Measurements from ENCODE around the gene ANKFN1. TPM values are rescaled to one million over a fixed set of nuclear protein-coding genes. Genes with fewer than 3 reads are reported as not detected.

The ANKFN1 gene
- polyA plus RNA-seq, 1 experiment: 0.04 TPM

- ChIA-PET POLR2A (no interaction called here), CTCF (interaction anchor here (0.6 to 4.1 kb wide), 18 partner anchors 9 to 476 kb away, joined by 3 to 56 read pairs (median 3); no protein-coding TSS in a partner anchor)
- DNase-seq (ENCODE audit: low read depth, low spot score): peak; percentile 29
- TF ChIP-seq CTCF (IDR thresholded peaks at IDR 0.05; ENCODE audit: low read depth, low read length): peak; percentile 66
- Histone ChIP-seq H3K9me3 (ENCODE audit: control insufficient read depth, insufficient read depth, low read length) (no peaks in the 10 kb centered on the region), H3K4me3 (ENCODE audit: low read depth, low read length) (no peak overlapping the region), H3K27me3 (ENCODE audit: control insufficient read depth, insufficient read depth, low read length) (no peaks in the 10 kb centered on the region), H3K27ac (ENCODE audit: low read depth, low read length) (no peak overlapping the region)
Measured at GRCh38 chr17:56319531-56319930, 166.3 kb downstream of the ANKFN1 start.

DNA sequence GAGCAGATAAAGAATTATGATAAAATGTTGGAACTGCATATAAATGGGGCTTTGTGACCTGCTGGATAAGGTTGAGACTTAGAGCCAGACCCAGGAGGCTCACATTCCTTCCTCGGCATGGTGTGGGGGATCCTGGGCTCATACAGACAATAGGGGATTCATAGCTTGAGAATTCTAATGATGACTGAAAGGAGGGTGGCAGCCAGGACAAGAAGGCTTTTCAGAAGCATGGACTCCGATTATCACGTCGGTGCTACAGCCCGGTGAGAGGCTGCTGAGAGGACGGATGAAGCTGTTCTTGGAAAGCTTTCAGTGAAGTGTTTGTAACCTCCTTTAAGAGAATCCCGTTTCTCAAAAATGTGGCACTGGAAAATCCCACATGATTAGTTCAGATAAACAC is 167.2 kb downstream of the ANKFN1 start:
- no peak overlapping the region for H3K4me3 ChIP-seq (ENCODE audit: low read depth, low read length)
- peaks cover under 1% of the 10 kb centered on the region for H3K27me3 ChIP-seq (ENCODE audit: control insufficient read depth, insufficient read depth, low read length)
- H3K27ac ChIP-seq (ENCODE audit: low read depth, low read length): no peak overlapping the region
- CTCF ChIA-PET: interaction anchor here (0.6 to 4.1 kb wide), 13 partner anchors 25 to 794 kb away, joined by 3 to 56 read pairs (median 3); no protein-coding TSS in a partner anchor
- no peak for TF ChIP-seq CTCF (IDR thresholded peaks at IDR 0.05; ENCODE audit: low read depth, low read length)
- no peaks in the 10 kb centered on the region for H3K9me3 ChIP-seq (ENCODE audit: control insufficient read depth, insufficient read depth, low read length)
- POLR2A ChIA-PET: interaction anchor here (0.7 kb wide), 1 partner anchor 460 kb away, joined by 14 read pairs; no protein-coding TSS in a partner anchor
- DNase-seq (ENCODE audit: low read depth, low spot score): no peak

GRCh38 chr17:56322991-56323390 is 169.7 kb downstream of the ANKFN1 start:
- Histone ChIP-seq H3K9me3 (ENCODE audit: control insufficient read depth, insufficient read depth, low read length) (no peaks in the 10 kb centered on the region), H3K4me3 (ENCODE audit: low read depth, low read length) (no peak overlapping the region), H3K27ac (ENCODE audit: low read depth, low read length) (no peak overlapping the region), H3K27me3 (ENCODE audit: control insufficient read depth, insufficient read depth, low read length) (peaks cover 4% of the 10 kb centered on the region)
- no peak for TF ChIP-seq CTCF (IDR thresholded peaks at IDR 0.05; ENCODE audit: low read depth, low read length)
- POLR2A ChIA-PET: no interaction called here
- CTCF ChIA-PET: no interaction called here
- DNase-seq (ENCODE audit: low read depth, low spot score): no peak

- ChIA-PET POLR2A (no interaction called here), CTCF (no interaction called here)
- H3K27me3 ChIP-seq (ENCODE audit: control insufficient read depth, insufficient read depth, low read length): peaks cover 4% of the 10 kb centered on the region
- no peak overlapping the region for H3K27ac ChIP-seq (ENCODE audit: low read depth, low read length)
- no peak overlapping the region for H3K4me3 ChIP-seq (ENCODE audit: low read depth, low read length)
- no peaks in the 10 kb centered on the region for H3K9me3 ChIP-seq (ENCODE audit: control insufficient read depth, insufficient read depth, low read length)
- DNase-seq (ENCODE audit: low read depth, low spot score): no peak
- TF ChIP-seq CTCF (IDR thresholded peaks at IDR 0.05; ENCODE audit: low read depth, low read length): no peak
Measured at GRCh38 chr17:56324676-56325075, 171.4 kb downstream of the ANKFN1 start.

GRCh38 chr17:56325313-56326000 is 172.2 kb downstream of the ANKFN1 start:
- DNase-seq (ENCODE audit: low read depth, low spot score): no peak
- no peak overlapping the region for H3K27ac ChIP-seq (ENCODE audit: low read depth, low read length)
- no peak for TF ChIP-seq CTCF (IDR thresholded peaks at IDR 0.05; ENCODE audit: low read depth, low read length)
- peaks cover 4% of the 10 kb centered on the region for H3K27me3 ChIP-seq (ENCODE audit: control insufficient read depth, insufficient read depth, low read length)
- CTCF ChIA-PET: interaction anchor here (1.9 kb wide), 1 partner anchor 199 kb away, joined by 7 read pairs; no protein-coding TSS in a partner anchor
- no peak overlapping the region for H3K4me3 ChIP-seq (ENCODE audit: low read depth, low read length)
- POLR2A ChIA-PET: no interaction called here
- no peaks in the 10 kb centered on the region for H3K9me3 ChIP-seq (ENCODE audit: control insufficient read depth, insufficient read depth, low read length)

Measured in AG04450 (cell line).